H1 (cell line): Measurements from ENCODE around the gene SPDYA. TPM values are rescaled to one million over a fixed set of nuclear protein-coding genes. Genes with fewer than 3 reads are reported as not detected.

ENCODE experiments used
- CTCF ChIA-PET: fragments of 300-600 bp; sonication (Branson Sonifier 250); formaldehyde crosslinking; loops from one replicate; lab custom pipeline; 2021; ENCODE audit not compliant: partially characterized antibody; lab: Charles Lee
- POLR2A ChIA-PET: fragments of 300-600 bp; sonication (Branson Sonifier 250); formaldehyde crosslinking; loops from one replicate; lab custom pipeline; 2021; ENCODE audit warnings: inconsistent platforms; ENCODE audit not compliant: partially characterized antibody; lab: Charles Lee
- DNase-seq, 2 experiments: peaks; one replicate each; pipeline versions ENCODE4 v3.0.0 to v3.0.0-alpha.2; 2010 to 2022; ENCODE audit warnings: low spot score in 2 of 2, low read depth in 1 of 2, mixed read lengths in 1 of 2
- FAIRE-seq: peaks from 2 replicates; lab custom pipeline; 2011; peaks lifted over from hg19 to GRCh38; lab: Jason Lieb, UNC
- H2AFZ ChIP-seq: 2 replicates; pipeline ENCODE4 v1.8.1; 2012; ENCODE audit warnings: low read length, inconsistent platforms
- H2AK5ac ChIP-seq: 2 replicates; pipeline ENCODE4 v1.6.1; 2013; ENCODE audit warnings: low read depth, low read length
- H2BK120ac ChIP-seq: replicated peaks from 2 replicates; pipeline ENCODE3; 2013; ENCODE audit warnings: low read depth, low read length, inconsistent platforms
- H2BK12ac ChIP-seq: 2 replicates; pipeline ENCODE4 v1.6.1; 2013; ENCODE audit warnings: low read depth, low read length
- H2BK15ac ChIP-seq: 2 replicates; pipeline ENCODE4 v1.6.1; 2013; ENCODE audit warnings: low read length
- H2BK20ac ChIP-seq: 2 replicates; pipeline ENCODE4 v1.6.1; 2013; ENCODE audit warnings: low read length
- H2BK5ac ChIP-seq: 2 replicates; pipeline ENCODE4 v1.6.1; 2013; ENCODE audit warnings: low read depth, low read length
- H3K14ac ChIP-seq: 2 replicates; pipeline ENCODE4 v1.6.1; 2013; ENCODE audit warnings: inconsistent platforms; ENCODE audit not compliant: insufficient read length
- H3K18ac ChIP-seq: 2 replicates; pipeline ENCODE4 v1.6.1; 2013; ENCODE audit warnings: low read length; ENCODE audit errors: extremely low read depth
- H3K23ac ChIP-seq: 2 replicates; pipeline ENCODE4 v1.6.1; 2013; ENCODE audit warnings: inconsistent platforms; ENCODE audit not compliant: insufficient read length
- H3K23me2 ChIP-seq: 2 replicates; pipeline ENCODE4 v1.6.1; 2013; ENCODE audit warnings: low read depth, low read length
- H3K27ac ChIP-seq: 2 replicates; pipeline ENCODE4 v1.6.1; 2011; ENCODE audit warnings: low read depth, low read length, inconsistent platforms
- H3K27me3 ChIP-seq, 4 experiments: replicated peaks in 1 of 4; 1 replicate in 1 of 4; 2 replicates in 3 of 4; pipeline versions ENCODE4 v1.6.1 to v1.8.1; 2011 to 2013; ENCODE audit warnings: low read length in 3 of 4, mild to moderate bottlenecking in 3 of 4, inconsistent platforms in 2 of 4, mixed read lengths in 2 of 4, moderate library complexity in 1 of 4; ENCODE audit not compliant: control insufficient read depth in 3 of 4, insufficient read depth in 3 of 4; ENCODE audit errors: extremely low read depth in 1 of 4
- H3K36me3 ChIP-seq, 4 experiments: 2 replicates each; pipeline versions ENCODE4 v1.6.1 to v1.8.1; 2011 to 2013; ENCODE audit warnings: mild to moderate bottlenecking in 4 of 4, low read length in 3 of 4, moderate library complexity in 2 of 4, control low read depth in 1 of 4, inconsistent platforms in 1 of 4; ENCODE audit not compliant: insufficient read depth in 4 of 4, control insufficient read depth in 2 of 4
- H3K4ac ChIP-seq: replicated peaks from 2 replicates; pipeline ENCODE3; 2013; ENCODE audit warnings: low read length, low read depth, mixed read lengths, inconsistent platforms; ENCODE audit not compliant: insufficient read length
- H3K4me1 ChIP-seq, 4 experiments: replicated peaks in 1 of 4; 1 replicate in 1 of 4; 2 replicates in 3 of 4; pipeline versions ENCODE4 v1.6.1 to v1.8.1; 2011 to 2013; ENCODE audit warnings: low read length in 3 of 4, inconsistent platforms in 2 of 4, mixed read lengths in 1 of 4; ENCODE audit not compliant: insufficient read depth in 4 of 4, control insufficient read depth in 3 of 4
- H3K4me2 ChIP-seq, 2 experiments: 2 replicates each; pipeline versions ENCODE4 v1.6.1 to v1.8.1; 2011 to 2013; ENCODE audit warnings: low read depth in 2 of 2, low read length in 2 of 2, control low read depth in 1 of 2, inconsistent platforms in 1 of 2, mild to moderate bottlenecking in 1 of 2; ENCODE audit not compliant: insufficient read depth in 1 of 2
- H3K4me3 ChIP-seq, 4 experiments: fragments of 200-600, 300-600 bp in 1 of 4; sonication (generic), shearing (Covaris generic), sonication (Bioruptor Twin) in 1 of 4; 2 replicates each; pipeline versions ENCODE4 v1.5.1 to v1.8.1; 2011 to 2016; ENCODE audit warnings: low read length in 4 of 4, low read depth in 3 of 4, control low read depth in 2 of 4, inconsistent platforms in 2 of 4, mild to moderate bottlenecking in 2 of 4, mixed read lengths in 1 of 4, moderate library complexity in 1 of 4; ENCODE audit not compliant: insufficient read depth in 2 of 4; ENCODE audit errors: extremely low read depth in 1 of 4
- H3K56ac ChIP-seq: replicated peaks from 2 replicates; pipeline ENCODE3; 2013; ENCODE audit warnings: low read depth, mild to moderate bottlenecking, mixed read lengths, low read length, inconsistent platforms; ENCODE audit not compliant: insufficient read length
- H3K79me1 ChIP-seq: 2 replicates; pipeline ENCODE4 v1.6.1; 2013; ENCODE audit warnings: low read depth, low read length, control low read depth
- H3K79me2 ChIP-seq, 2 experiments: 2 replicates each; pipeline versions ENCODE4 v1.6.1 to v1.8.1; 2012 to 2013; ENCODE audit warnings: low read length in 2 of 2, mild to moderate bottlenecking in 2 of 2, inconsistent platforms in 1 of 2; ENCODE audit not compliant: insufficient read depth in 2 of 2, control insufficient read depth in 1 of 2
- H3K9ac ChIP-seq, 4 experiments: replicated peaks in 1 of 4; 1 replicate in 1 of 4; 2 replicates in 3 of 4; pipeline versions ENCODE4 v1.6.1 to v1.8.1; 2011 to 2013; ENCODE audit warnings: low read depth in 3 of 4, low read length in 3 of 4, control low read depth in 2 of 4, mild to moderate bottlenecking in 2 of 4, moderate library complexity in 2 of 4, inconsistent platforms in 1 of 4; ENCODE audit errors: extremely low read depth in 1 of 4
- H3K9me3 ChIP-seq, 2 experiments: 2 replicates each; pipeline versions ENCODE4 v1.6.1 to v1.8.1; 2012 to 2013; ENCODE audit warnings: mild to moderate bottlenecking in 2 of 2, moderate library complexity in 2 of 2, control low read depth in 1 of 2, inconsistent platforms in 1 of 2, low read depth in 1 of 2, low read length in 1 of 2, mixed read lengths in 1 of 2; ENCODE audit not compliant: insufficient read depth in 2 of 2
- H4K20me1 ChIP-seq, 2 experiments: replicated peaks in 1 of 2; 2 replicates each; pipeline versions ENCODE3 to v1.8.1; 2011 to 2013; ENCODE audit warnings: inconsistent platforms in 2 of 2, low read length in 2 of 2, mild to moderate bottlenecking in 1 of 2; ENCODE audit not compliant: insufficient read depth in 2 of 2, control insufficient read depth in 1 of 2
- H4K5ac ChIP-seq: 2 replicates; pipeline ENCODE4 v1.6.1; 2013; ENCODE audit warnings: low read length, low read depth, mixed read lengths, inconsistent platforms; ENCODE audit not compliant: insufficient read length
- H4K8ac ChIP-seq: 2 replicates; pipeline ENCODE4 v1.8.0; 2013; ENCODE audit warnings: mild to moderate bottlenecking, moderate library complexity, low read length, inconsistent platforms; ENCODE audit not compliant: insufficient read depth; ENCODE audit errors: extremely low read depth
- H4K91ac ChIP-seq: replicated peaks from 2 replicates; pipeline ENCODE3; 2013; ENCODE audit warnings: low read length, mixed read lengths, inconsistent platforms; ENCODE audit not compliant: insufficient read length
- CEBPB ChIP-seq: IDR thresholded peaks from 2 replicates; pipeline ENCODE4 v1.6.1; 2012; ENCODE audit warnings: low read depth, low read length
- EP300 ChIP-seq, 2 experiments: IDR thresholded peaks; 1 replicate in 1 of 2; 2 replicates in 1 of 2; pipeline ENCODE4 v1.6.1; 2011 to 2012; ENCODE audit warnings: low read depth in 2 of 2, low read length in 2 of 2, mild to moderate bottlenecking in 2 of 2, borderline replicate concordance in 1 of 2, inconsistent platforms in 1 of 2, moderate library complexity in 1 of 2
- WGBS, 2 experiments: shearing (Covaris generic) in 1 of 2; methylation state at CpG; one replicate each; pipeline versions ENCODE4 v1.1.6 to v1.1.7; 2013 to 2015; ENCODE audit warnings: low lambda C conversion rate in 2 of 2, mixed read lengths in 2 of 2, inconsistent platforms in 1 of 2, low coverage in 1 of 2, missing lambda C conversion rate in 1 of 2; ENCODE audit not compliant: insufficient replicate concordance in 2 of 2, insufficient coverage in 1 of 2, insufficient read length in 1 of 2; ENCODE audit errors: extremely low coverage in 1 of 2, missing lambda C conversion rate in 1 of 2; 5-methylcytosine and 5-hydroxymethylcytosine counted together
- polyA plus RNA-seq, 7 experiments: library from polyadenylated mRNA; depleted of rRNA in 3 of 7; stranded (reverse) in 5 of 7; unstranded in 2 of 7; fragments of >200 nt in 5 of 7; fragments of 200-250 nt in 2 of 7; gene quantifications; 1 replicate in 5 of 7; 2 replicates in 1 of 7; 4 replicates in 1 of 7; pipeline versions ENCODE4 v1.2.1 to v1.2.3, GENCODE V29; 2011 to 2013; ENCODE audit warnings: missing spikeins in 2 of 7, mixed read lengths in 2 of 7
- total RNA-seq: library from RNA; stranded (reverse); fragmentation: NEBNext Ultra II Directional; extraction: Animal tissue kit (Norgen Biotek cat#: 25700); gene quantifications from 2 replicates; pipeline ENCODE4 v1.2.1, GENCODE V29; 2021

Gene SPDYA
- total and polyA plus RNA-seq, 2 of the 8 experiments (the other 6 are each of a cell fraction or from before 2014, with no cell fraction given): 0.12 to 0.35 TPM

DNA sequence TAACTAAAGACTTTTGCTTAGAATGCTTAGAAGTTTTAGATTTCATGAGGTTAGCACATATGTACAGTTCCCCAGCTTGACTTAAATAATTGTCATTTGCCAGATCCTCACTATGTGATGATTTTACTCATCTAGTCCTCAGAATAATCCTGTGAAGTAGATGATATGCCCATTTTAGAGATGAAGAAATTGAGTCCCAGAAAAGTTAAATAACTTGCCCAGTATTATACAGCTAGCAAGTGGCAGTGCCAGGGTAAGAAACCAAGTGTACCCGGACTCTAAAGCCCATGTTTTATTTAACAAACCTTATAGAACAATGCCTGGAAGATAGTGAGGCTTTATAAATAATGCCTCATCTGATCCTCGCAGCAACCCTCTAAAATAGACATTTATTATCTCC, 28.3 kb downstream of the SPDYA start:
- ChIA-PET CTCF (no interaction called here), POLR2A (interaction anchor here (2.6 kb wide), 1 partner anchor 31 kb away, joined by 8 read pairs; the partner anchor contains the start of gene TRMT61B)
- Histone ChIP-seq H3K9ac (no peak overlapping the region), H3K79me2 (no peaks in the 10 kb centered on the region), H2BK15ac (no peak overlapping the region), H2BK20ac (no peak overlapping the region), H2AK5ac (no peak overlapping the region), H3K18ac (no peak overlapping the region), H3K23ac (no peak overlapping the region), H4K20me1 (no peaks in the 10 kb centered on the region), H2AFZ (no peak overlapping the region), H2BK5ac (no peak overlapping the region), H3K4me2 (no peak overlapping the region), H3K9me3 (no peaks in the 10 kb centered on the region), H3K4me3 (no peak overlapping the region), H2BK120ac (no peak overlapping the region), H3K79me1 (no peaks in the 10 kb centered on the region), H3K27me3 (no peaks in the 10 kb centered on the region), H2BK12ac (no peak overlapping the region), H3K36me3 (no peaks in the 10 kb centered on the region), H4K91ac (no peak overlapping the region), H3K4me1 (no peaks in the 10 kb centered on the region), H3K14ac (no peak overlapping the region), H4K8ac (no peak overlapping the region), H4K5ac (no peak overlapping the region), H3K4ac (no peak overlapping the region), H3K23me2 (no peaks in the 10 kb centered on the region; the same call in 1 of the 2 replicates), H3K27ac (no peak overlapping the region), H3K56ac (no peak overlapping the region)
- no peak for FAIRE-seq
- 78% methylated on average over 2 of the region's 2 CpGs; no CpG with 5 or more reads in 1 of the 2 experiments for WGBS, 2 experiments
- DNase-seq: no peak
- TF ChIP-seq EP300 (IDR thresholded peaks at IDR 0.05; ENCODE audit: borderline replicate concordance in 1 of 2, low read depth in 2 of 2, low read length in 2 of 2) (no peak), CEBPB (no peak)
